Activated T-cell treated with anti-CD3 and anti-CD28 coated beads, Interleukin-2, amount 50 U/mL, for 1 hour (primary cell): ENCODE data around the gene ACTRT2.
A peak's percentile ranks its signal among the peaks of the same experiment; 100 is the strongest.

ENCODE experiments used
- DNase-seq: peaks from one replicate; pipeline ENCODE4 v3.0.0-alpha.2; 2020

ACTRT2 gene

GRCh38 chr1:3021233-3021671 lies at the start of gene ACTRT2:
ACTRT2 (plus strand) TSS chr1:3021467; CDS start chr1:3021687, 220 bp downstream.
- no peak for DNase-seq

- no peak for DNase-seq
Observed at GRCh38 chr1:2971609-2972008, 49.7 kb upstream of the ACTRT2 start.

- DNase-seq, result no peak
Observed at GRCh38 chr1:2972011-2972878, 49.0 kb upstream of the ACTRT2 start.

GRCh38 chr1:2972879-2973575 lies 48.2 kb upstream of the ACTRT2 start:
- no peak for DNase-seq

GRCh38 chr1:2973601-2974593 lies 47.4 kb upstream of the ACTRT2 start:
- no peak for DNase-seq

- no peak for DNase-seq
Observed at GRCh38 chr1:2974701-2975301, 46.5 kb upstream of the ACTRT2 start.

- no peak for DNase-seq
Observed at GRCh38 chr1:2975466-2976179, 45.6 kb upstream of the ACTRT2 start.

GRCh38 chr1:2976180-2976562 lies 45.1 kb upstream of the ACTRT2 start:
- no peak for DNase-seq

- no peak for DNase-seq
Observed at GRCh38 chr1:2977886-2978611, 43.2 kb upstream of the ACTRT2 start.

GRCh38 chr1:2978691-2979190 lies 42.5 kb upstream of the ACTRT2 start:
- no peak for DNase-seq

- DNase-seq, result peak; percentile 10
Observed at GRCh38 chr1:2979191-2980072, 41.8 kb upstream of the ACTRT2 start.

GRCh38 chr1:2980073-2980791 lies 41.0 kb upstream of the ACTRT2 start:
- DNase-seq, result no peak

- no peak for DNase-seq
Observed at GRCh38 chr1:2980849-2981248, 40.4 kb upstream of the ACTRT2 start.

- DNase-seq, result no peak
Observed at GRCh38 chr1:2981388-2981787, 39.9 kb upstream of the ACTRT2 start.

- DNase-seq, result peak; percentile 11
Observed at GRCh38 chr1:2981981-2982614, 39.2 kb upstream of the ACTRT2 start.

- peak; percentile 14 for DNase-seq
Observed at GRCh38 chr1:2982615-2983318, 38.5 kb upstream of the ACTRT2 start.

- peak; percentile 5 for DNase-seq
Observed at GRCh38 chr1:2983319-2983705, 38.0 kb upstream of the ACTRT2 start.
